Right lobe of liver (tissue), 6 donors: ENCODE data around the gene CSF1R. TPM values are rescaled to one million over a fixed set of nuclear protein-coding genes. Genes with fewer than 3 reads are reported as not detected.

Source experiments
- ATAC-seq, 4 donors: fragments of 200-7000 bp; cut with Tn5 transposase; one replicate each; pipeline ENCODE4 v1.9.1; 2020; ENCODE audit warnings: mild to moderate bottlenecking in 4 of 4, moderate library complexity in 4 of 4
- DNase-seq, 3 donors: peaks; one replicate each; pipeline ENCODE4 v3.0.0-alpha.2; 2020
- H3K27ac ChIP-seq, 3 donors: fragments of 200-600 bp; one replicate each; pipeline ENCODE4 v1.8.0; 2022
- H3K27me3 ChIP-seq, 2 donors: fragments of 200-600 bp; one replicate each; pipeline ENCODE4 v1.8.0; 2022
- H3K36me3 ChIP-seq, 4 donors: fragments of 200-600 bp; sonication (generic) in 1 of 4; one replicate each; pipeline versions ENCODE4 v1.5.1 to v1.8.0; 2017 to 2022; ENCODE audit warnings: control low read depth in 1 of 4
- H3K4me1 ChIP-seq, 4 donors: fragments of 200-600 bp; sonication (generic) in 1 of 4; one replicate each; pipeline versions ENCODE4 v1.5.1 to v1.8.0; 2017 to 2022; ENCODE audit warnings: control low read depth in 1 of 4
- H3K4me3 ChIP-seq, 3 donors: fragments of 200-600 bp; one replicate each; pipeline ENCODE4 v1.8.0; 2022
- H3K9me3 ChIP-seq, 4 donors: fragments of 200-600 bp; sonication (generic) in 1 of 4; one replicate each; pipeline versions ENCODE4 v1.5.1 to v1.8.0; 2017 to 2022; ENCODE audit warnings: control low read depth in 1 of 4
- POLR2A ChIP-seq: fragments of 450-650 bp; IDR thresholded peaks from one replicate; pipeline ENCODE4 v1.6.1; 2017; ENCODE audit warnings: antibody characterized with exemption, mild to moderate bottlenecking
- WGBS: methylation state at CpG from one replicate; pipeline ENCODE4 v1.1.6; 2018; ENCODE audit warnings: low coverage, low lambda C conversion rate; ENCODE audit not compliant: insufficient coverage; ENCODE audit errors: missing lambda C conversion rate; 5-methylcytosine and 5-hydroxymethylcytosine counted together
- intact Hi-C, 2 donors: fragments of 100-400 bp; cut with DNase I; formaldehyde crosslinking; loops; one replicate each; pipeline versions ENCODE4 v1.11.2 to v1.14.1; 2022
- total RNA-seq, 6 experiments: library from RNA; depleted of rRNA in 2 of 6; stranded (reverse); fragments of >200 nt in 2 of 6; fragmentation: NEBNext Ultra II Directional in 3 of 6; extraction: Animal tissue kit (Norgen Biotek cat#: 25700) in 3 of 6; gene quantifications; one replicate each; pipeline versions ENCODE4 v1.1.0 to v1.2.4, GENCODE V29; 2016 to 2023
- TF ChIP-seq, protein P1 (sequence below), 4 donors: fragments of 200-600 bp in 3 of 4; fragments of 450-650 bp in 1 of 4; IDR thresholded peaks; one replicate each; pipeline versions ENCODE4 v1.5.1 to v1.8.0; 2016 to 2022; ENCODE audit warnings: antibody characterized with exemption in 4 of 4, mild to moderate bottlenecking in 2 of 4
- donor health status: DM: no; HTN: yes; CAD: no.
- donor health status: DM: no; HTN: no; CAD: no.
- donor health status: DM: no; HTN: no; CAD: no.
- donor health status: DM: no; HTN: yes; CAD: no.
- donor health status: DM: no; HTN: yes; CAD: no.

Gene CSF1R
- total RNA-seq, 6 experiments from 2014 or later = 13.0 to 45.1 (median 16.3) TPM

DNA sequence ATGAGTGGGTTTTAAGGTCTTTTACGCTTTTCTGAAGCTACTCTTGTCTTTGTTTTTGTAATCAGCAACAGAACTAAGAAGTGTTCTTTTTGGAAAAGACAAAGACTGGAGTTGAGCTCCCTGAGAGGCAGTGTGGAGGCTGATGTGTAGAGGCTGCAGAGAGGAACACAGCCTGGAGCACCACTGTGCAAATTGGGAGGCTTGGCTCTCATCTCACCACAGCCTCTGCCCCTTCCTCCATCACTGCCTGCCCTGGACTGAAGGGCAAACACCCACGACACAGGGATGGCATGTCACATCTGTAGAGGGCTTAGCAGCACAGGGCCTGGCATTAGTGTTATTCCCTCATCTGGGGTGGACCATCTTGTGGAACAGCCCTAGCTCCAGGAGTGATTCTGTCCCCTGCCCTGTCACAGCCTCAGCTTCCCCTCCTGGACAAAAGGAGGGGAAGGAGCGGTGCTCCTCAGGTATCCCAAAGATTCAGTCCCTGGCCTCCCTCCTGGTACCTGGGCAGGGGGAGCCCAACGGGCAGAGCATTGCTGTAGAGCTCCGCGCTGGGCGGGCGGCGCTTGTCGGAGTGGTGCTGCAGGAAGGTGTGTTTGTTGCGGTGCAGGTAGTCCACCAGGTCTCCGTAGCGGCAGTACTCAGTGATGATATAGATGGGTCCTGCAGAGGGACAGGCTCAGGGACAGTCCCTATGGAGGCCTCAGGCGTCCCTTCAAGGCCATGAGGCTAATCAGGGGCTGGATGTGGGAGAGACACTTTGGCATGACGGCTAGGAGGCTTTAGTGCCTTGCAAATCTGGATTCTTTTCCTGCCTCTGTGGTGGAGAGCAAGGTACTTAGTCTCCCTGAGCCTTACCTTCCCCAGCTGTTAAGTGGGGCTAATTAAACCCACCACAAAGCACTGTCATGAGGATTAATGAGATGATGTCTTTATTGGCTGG is 36.5 kb upstream of the CSF1R start:
- 89% methylated on average over 3 of the region's 15 CpGs for WGBS
- ATAC-seq = no peak
- no peak for TF ChIP-seq POLR2A
- TF ChIP-seq, protein P1, sequence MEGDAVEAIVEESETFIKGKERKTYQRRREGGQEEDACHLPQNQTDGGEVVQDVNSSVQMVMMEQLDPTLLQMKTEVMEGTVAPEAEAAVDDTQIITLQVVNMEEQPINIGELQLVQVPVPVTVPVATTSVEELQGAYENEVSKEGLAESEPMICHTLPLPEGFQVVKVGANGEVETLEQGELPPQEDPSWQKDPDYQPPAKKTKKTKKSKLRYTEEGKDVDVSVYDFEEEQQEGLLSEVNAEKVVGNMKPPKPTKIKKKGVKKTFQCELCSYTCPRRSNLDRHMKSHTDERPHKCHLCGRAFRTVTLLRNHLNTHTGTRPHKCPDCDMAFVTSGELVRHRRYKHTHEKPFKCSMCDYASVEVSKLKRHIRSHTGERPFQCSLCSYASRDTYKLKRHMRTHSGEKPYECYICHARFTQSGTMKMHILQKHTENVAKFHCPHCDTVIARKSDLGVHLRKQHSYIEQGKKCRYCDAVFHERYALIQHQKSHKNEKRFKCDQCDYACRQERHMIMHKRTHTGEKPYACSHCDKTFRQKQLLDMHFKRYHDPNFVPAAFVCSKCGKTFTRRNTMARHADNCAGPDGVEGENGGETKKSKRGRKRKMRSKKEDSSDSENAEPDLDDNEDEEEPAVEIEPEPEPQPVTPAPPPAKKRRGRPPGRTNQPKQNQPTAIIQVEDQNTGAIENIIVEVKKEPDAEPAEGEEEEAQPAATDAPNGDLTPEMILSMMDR (IDR thresholded peaks at IDR 0.05) = no peak

DNA sequence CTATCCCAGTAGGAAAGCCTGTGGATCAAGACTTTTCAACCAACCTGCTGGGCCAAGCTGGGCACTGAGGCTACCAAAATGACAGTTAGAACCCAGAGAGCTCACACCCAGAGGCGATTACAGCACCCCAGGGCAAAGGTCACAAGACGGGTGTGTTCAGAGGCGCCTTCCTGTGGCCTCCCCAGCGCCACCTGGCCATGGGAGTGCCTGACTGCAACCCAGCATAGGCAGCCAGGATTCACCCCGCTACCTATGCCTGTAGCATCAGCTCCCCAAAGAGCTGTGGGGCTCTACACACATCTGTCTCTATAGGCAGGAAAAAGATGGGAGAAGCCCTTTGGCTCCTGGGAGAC is 35.8 kb upstream of the CSF1R start:
- ATAC-seq (peak; percentile 30 to 52 (median 39)), DNase-seq (peak in 1 of 3 donors; percentile 45)
- Histone ChIP-seq H3K36me3 (no peaks in the 10 kb centered on the region), H3K4me3 (no peak overlapping the region), H3K27me3 (no peaks in the 10 kb centered on the region), H3K4me1 (no peaks in the 10 kb centered on the region), H3K27ac (no peak overlapping the region), H3K9me3 (no peaks in the 10 kb centered on the region)
- intact Hi-C loops = no loop called here
- WGBS = 0% methylated on average over 1 of the region's 5 CpGs
- TF ChIP-seq, protein P1 (IDR thresholded peaks at IDR 0.05) = peak in 1 of 4 donors; percentile 19
- no peak for TF ChIP-seq POLR2A

More for the DNA sequence above, 36.5 kb upstream of the CSF1R start:
- Histone ChIP-seq H3K36me3 (no peaks in the 10 kb centered on the region), H3K4me1 (no peaks in the 10 kb centered on the region), H3K4me3 (no peak overlapping the region), H3K27me3 (no peaks in the 10 kb centered on the region), H3K9me3 (no peaks in the 10 kb centered on the region), H3K27ac (no peak overlapping the region)
- DNase-seq = peak in 1 of 3 donors; percentile 46
- intact Hi-C loops = no loop called here

DNA sequence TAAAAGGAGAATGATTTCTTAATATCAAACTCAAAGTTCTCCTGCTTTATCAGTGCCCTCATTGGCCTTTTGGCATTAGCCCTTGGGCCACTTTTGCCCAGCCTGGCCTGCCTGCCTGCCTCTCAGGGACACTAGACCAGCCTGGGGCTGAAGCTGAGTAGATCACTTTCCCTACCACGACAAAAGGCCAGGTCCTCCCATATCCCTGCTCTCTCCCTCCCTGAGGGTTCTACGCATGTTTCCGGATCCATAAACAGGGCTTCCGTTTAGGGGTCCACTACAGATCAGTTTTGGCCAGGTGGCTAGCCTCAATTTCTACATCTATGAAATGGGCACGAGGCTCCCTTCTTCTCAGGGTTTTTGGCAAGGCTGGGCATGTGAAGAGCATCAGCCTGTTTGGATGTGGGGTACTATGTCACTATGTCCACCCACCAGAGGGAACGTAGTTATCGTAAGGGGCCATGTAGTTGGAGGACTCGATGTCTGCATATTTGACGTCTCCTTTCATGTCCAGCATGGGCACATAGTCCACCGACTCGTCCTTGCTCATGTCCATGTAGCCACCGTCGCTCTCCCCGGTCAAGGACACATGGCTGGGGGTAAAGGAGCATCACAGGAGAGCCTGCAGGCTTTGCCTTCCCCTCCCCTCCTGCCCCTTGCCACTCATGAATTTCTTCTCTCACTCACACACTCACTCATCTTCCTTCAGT is 35.2 kb upstream of the CSF1R start:
- no peaks in the 10 kb centered on the region for H3K36me3 ChIP-seq
- intact Hi-C loops = no loop called here
- no CpG with 5 or more reads among the region's 14 CpGs for WGBS
- peak in 2 of 3 donors; percentile 30 to 42 for DNase-seq
- H3K9me3 ChIP-seq = no peaks in the 10 kb centered on the region
- peak in 1 of 4 donors; percentile 29 for ATAC-seq
- no peak overlapping the region for H3K4me3 ChIP-seq
- H3K27me3 ChIP-seq = no peaks in the 10 kb centered on the region
- no peaks in the 10 kb centered on the region for H3K4me1 ChIP-seq
- no peak overlapping the region for H3K27ac ChIP-seq
- TF ChIP-seq, protein P1 (IDR thresholded peaks at IDR 0.05) = no peak
- no peak for TF ChIP-seq POLR2A

DNA sequence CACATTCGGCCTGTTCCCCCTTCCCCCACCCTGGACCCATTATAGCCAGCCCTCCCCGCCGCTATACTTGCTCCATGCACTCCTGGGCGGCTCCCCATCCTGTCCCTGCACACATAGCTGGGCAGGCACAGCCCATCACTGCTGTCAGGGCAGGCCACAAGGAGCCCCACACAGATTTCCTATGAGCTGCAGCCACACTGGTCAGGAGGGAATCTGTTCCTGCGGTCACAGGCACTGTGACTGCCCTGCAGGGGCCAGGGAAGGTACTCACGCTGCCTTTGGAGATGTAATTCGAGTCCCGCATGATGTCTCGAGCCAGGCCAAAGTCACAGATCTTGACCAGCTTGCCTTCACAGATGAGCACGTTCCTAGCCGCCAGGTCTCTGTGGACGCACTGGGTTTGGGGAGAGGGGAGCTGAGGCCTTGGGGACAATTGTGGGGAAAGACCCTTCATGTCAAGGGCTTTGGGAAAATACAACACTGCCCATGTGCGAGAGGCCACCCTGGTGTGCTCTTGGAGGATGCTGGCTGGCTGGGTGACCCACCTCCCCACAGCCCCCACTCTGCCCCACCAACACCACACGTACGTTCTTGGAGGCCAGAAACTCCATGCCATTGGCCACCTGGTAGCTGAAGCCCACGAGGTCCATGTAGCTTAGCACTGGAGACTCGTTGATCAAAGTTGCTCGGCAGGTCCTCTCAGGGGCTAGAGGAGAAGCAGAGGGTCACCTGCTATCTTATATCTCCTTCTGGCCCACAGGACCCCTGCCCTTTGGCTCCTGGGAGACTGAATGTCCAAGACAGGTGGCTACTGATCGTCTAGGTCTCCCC is 34.5 kb upstream of the CSF1R start:
- intact Hi-C loops = no loop called here
- no peak for ATAC-seq
- 90% methylated on average over 9 of the region's 19 CpGs for WGBS

More for the DNA sequence above, 34.5 kb upstream of the CSF1R start:
- Histone ChIP-seq H3K36me3 (no peaks in the 10 kb centered on the region), H3K4me3 (no peak overlapping the region), H3K9me3 (no peaks in the 10 kb centered on the region), H3K27ac (no peak overlapping the region), H3K27me3 (no peaks in the 10 kb centered on the region), H3K4me1 (no peaks in the 10 kb centered on the region)
- peak in 1 of 3 donors; percentile 38 for DNase-seq
- TF ChIP-seq, protein P1 (IDR thresholded peaks at IDR 0.05) = no peak
- TF ChIP-seq POLR2A = no peak
